MV-4-11 (cell line): ENCODE measurements around the gene TOM1L2.
A peak's percentile ranks its signal among the peaks of the same experiment; 100 is the strongest.

Source experiments
- DNase-seq: peaks from one replicate; lab custom pipeline; 2025; lab: John Stamatoyannopoulos, UW

Gene TOM1L2

DNA sequence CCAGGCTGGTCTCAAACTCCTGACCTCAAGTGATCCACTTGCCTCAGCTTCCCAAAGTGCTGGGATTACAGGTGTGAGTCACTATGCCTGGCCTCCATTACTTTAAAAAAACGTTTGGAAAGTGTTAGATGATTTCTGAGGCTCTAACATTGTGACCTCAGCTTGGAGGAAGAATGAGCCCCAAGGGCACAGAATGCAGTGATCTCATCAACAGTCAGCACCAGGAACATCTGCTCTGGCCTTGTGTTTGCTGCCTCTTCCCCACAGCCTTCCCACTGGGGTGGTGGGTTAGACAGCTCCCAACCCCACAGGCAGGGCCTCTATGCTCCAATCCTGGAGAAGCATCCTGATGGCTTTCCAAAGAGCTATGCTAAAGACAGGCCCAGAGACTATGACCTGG lies 97.7 kb downstream of the TOM1L2 start:
- no peak for DNase-seq

DNA sequence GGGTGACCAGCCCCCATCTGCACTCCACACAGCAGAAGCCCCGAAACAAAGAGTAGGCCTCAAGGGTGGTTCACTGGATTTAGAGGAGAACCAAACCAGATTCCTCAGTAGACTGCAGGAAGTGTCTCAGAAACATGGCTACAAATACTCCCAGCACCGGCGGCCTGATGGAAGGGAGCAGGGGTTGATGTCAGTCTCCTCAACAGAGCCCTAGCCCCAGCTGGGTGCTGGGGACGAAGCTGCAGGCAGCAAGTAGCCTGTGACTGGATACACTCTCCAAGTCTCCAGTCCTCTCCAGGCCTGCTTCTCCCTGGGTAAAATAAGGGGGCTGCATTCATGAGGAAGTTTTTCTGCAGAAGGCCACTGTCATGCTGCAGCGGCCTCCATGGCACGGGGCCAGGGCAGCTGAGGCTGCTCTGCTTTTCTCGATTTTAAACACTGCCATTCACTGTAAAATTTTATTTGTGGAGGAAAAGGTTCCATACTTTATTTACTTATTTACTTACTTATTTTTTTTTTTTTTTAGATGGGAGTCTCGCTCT lies 98.7 kb downstream of the TOM1L2 start:
- no peak for DNase-seq

DNA sequence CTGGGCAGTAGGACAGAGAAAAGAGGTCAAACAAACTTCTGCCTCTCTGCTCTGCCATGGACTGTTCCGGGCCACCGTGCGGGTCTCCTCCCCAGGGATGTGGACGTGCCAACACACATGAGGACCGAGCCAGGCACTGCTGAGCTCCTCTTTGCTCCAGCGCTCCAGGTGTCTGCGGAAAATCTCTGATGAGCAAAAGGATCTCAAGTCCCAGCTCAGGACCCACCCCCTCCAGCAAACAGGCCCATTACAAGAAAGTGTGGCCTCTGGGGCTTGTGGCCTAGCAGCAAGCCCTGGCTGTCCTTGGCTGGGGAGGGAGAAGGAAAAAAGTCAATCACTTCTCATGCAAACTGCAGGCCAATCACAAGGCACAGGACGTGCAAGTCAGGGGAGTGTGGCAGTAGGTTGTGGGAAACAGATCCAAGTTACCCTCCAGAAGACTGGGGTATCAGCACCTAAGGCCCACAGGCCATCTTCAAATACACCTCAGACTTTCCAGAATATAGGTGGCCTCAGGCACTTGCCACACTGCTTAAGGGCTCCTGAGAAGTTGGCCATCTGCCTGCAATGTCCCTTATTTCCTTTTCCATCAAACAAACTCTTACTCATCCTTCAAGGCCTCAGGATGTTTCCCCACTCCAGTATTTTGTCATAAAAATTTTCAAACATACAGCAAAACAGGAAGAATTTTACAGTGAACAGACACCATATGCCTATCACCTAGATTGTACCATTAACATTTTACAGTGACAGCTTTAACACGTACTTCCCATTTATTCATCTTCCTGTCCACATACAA lies 99.5 kb downstream of the TOM1L2 start:
- DNase-seq, result no peak

DNA sequence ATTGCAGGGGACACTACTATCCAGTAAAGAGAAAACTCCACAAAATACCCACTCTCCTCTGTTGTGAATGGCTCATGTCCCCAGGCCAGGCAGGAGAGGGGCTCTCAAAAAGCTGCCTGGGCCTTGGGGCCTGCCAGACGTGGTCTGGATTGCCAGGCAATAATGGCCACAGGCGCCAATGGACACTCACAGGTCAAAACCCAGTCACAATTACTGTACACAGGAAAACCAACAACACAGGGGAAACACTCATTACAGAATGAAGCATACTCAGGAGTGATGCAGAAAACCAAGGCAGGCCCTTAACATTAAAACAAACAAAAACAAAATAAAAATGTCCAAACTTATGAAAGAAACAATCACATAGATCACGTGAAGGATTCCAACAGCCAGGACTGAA lies 100.3 kb downstream of the TOM1L2 start:
- DNase-seq, result no peak

GRCh38 chr17:17870247-17870646 lies 102.0 kb downstream of the TOM1L2 start:
- DNase-seq, result no peak

GRCh38 chr17:17868641-17869522 lies 103.3 kb downstream of the TOM1L2 start:
- DNase-seq, result no peak

DNA sequence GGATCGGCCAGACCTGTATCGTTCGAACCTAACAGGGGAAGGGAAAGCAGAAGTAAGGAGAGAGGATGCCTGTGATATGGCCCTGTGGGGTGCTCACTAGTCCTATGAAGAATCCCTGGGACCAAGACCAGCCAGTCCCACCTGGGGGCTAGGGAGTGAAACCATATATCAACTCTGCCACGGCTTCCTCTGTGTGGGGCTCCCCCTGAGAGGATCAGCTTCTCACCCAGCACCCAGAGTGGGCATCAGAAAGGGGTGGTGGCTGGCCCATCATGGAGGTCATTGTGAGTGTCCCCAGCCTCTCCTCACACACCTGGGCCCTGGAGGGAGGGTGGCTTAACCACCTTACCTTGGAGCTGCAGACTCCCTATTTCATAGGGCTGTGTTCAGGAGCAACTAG lies 105.3 kb downstream of the TOM1L2 start:
- no peak for DNase-seq

- no peak for DNase-seq
Measured at GRCh38 chr17:17866425-17866824, 105.8 kb downstream of the TOM1L2 start.

DNA sequence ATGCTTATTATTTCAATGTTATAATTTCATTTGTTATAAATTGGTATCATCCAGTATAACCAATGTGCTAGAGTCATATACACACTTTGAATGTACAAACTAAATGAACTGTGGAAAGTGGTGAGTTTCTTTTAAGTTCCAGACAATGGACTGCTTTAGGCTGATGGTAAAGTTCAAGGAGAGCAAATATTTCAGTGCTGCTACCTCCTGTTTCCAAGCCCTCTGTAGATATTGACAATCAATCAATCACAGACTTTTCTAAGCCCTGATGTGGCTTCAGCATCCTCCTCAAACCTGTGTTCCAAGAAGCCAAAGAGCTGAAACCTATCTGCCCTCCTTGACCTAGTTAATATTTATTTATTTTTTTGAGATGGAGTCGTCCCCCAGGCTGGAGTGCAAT lies 107.2 kb downstream of the TOM1L2 start:
- DNase-seq, result no peak

- DNase-seq, result no peak
Measured at GRCh38 chr17:17860766-17861107, 111.5 kb downstream of the TOM1L2 start.

- DNase-seq, result peak; percentile 14
Measured at GRCh38 chr17:17859909-17860765, 112.1 kb downstream of the TOM1L2 start.

DNA sequence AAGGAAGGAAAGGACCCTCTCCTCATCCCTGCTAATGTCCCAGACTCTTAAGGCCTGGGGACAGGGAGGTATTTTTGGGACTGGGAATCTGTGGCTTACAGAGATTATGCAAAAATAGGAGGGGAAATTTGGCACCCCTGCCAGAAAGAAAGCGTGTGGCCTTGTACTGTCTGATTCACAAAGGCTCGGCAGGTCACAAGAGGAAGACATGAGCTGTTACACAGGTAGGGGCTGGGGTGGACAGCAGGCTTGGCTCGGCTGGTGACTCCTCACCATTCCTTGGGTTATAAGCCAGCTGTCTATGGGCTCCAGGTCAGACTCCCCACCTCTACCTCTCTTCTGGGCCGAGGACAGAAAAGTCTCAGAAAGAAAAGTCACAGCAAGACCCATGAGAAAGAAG lies 114.7 kb downstream of the TOM1L2 start:
- DNase-seq, result no peak

DNA sequence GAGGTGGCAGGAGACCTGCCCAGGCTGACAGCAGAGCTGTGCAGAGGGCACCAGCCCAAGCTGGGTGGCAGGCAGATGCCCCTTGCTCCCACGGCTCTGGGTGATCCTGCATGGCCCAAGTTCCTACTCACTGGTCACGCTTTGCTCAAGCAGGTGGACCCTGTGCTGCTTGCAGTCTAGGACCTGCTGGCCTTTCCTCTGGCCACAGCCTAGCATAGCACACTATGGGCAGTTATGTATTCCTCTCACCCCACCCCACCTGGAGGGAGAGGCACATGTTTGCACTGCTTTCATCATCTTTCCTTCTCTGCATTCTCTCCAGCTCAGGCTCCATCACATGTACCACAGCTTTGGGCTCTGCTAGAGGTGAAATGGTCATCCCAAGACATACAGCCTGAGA lies 115.8 kb downstream of the TOM1L2 start:
- no peak for DNase-seq

DNA sequence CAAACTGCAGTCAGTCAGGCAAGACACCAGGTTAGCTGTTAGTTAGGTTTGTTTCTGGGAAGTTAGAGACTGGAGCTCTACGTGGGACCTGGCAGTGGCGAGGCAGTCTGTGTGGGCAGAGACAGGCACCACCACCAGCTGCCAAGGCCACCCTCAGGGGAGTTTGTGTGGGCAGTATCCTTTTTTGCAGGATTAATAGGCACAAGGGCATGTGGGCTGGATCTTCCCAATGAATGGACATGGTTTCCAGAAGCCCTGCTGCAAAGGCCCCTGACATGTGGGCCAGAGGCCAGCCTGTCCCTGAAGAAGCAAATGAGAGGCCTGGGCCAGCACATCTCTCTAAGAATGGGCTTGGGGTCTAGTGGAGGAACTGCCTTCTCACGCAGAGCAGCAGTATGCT lies 116.2 kb downstream of the TOM1L2 start:
- DNase-seq, result no peak

DNA sequence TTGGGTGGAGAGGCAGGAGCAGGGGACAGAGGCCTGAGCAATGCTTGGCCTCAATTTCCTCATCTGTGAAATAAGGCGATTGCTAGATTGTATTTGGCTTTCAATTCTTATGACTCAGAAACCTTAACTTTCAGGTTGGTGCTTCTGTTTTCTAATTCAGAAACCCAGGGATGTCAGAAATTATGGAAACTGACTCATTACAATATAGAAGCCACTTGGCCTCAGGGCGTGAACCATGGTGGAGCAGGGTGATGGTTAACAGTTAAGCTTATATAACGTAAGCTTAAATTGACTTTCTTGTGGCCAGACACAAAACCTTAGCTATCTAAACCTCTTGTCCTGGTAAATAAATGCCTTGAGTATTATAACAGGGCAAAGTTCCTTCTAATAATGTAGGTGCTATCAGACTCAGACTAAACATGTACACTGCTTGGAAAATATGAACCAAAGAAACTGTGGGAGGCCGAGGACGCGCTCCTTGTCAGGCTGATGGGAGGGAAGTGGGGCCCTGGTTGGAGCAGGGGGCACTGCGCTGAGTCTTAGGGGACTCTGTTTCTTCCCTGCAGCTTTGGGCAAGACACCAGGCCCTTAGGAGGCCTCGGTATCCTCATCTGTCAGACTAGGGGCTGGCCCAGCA lies 118.3 kb downstream of the TOM1L2 start:
- peak; percentile 9 for DNase-seq

DNA sequence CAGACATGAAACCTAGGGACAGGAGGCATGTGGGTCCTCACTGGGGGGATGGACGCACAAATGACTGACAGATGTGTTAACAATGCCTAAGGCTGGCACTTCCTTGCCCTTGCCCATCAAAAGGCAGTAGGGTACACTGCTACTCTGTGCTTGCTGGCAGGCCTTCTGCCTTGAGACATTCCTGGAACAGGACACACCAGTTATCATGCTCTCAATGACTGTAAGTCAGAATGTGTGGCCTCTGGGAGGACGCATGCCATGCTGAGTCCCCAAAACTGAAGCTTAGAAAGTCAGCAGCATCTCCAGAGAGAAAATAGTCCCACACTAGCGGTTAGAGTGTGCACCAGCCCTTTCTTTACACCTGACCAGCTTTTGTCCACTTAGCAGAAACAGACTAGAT lies 119.3 kb downstream of the TOM1L2 start:
- DNase-seq, result no peak

GRCh38 chr17:17851103-17852002 lies 120.8 kb downstream of the TOM1L2 start:
- no peak for DNase-seq

DNA sequence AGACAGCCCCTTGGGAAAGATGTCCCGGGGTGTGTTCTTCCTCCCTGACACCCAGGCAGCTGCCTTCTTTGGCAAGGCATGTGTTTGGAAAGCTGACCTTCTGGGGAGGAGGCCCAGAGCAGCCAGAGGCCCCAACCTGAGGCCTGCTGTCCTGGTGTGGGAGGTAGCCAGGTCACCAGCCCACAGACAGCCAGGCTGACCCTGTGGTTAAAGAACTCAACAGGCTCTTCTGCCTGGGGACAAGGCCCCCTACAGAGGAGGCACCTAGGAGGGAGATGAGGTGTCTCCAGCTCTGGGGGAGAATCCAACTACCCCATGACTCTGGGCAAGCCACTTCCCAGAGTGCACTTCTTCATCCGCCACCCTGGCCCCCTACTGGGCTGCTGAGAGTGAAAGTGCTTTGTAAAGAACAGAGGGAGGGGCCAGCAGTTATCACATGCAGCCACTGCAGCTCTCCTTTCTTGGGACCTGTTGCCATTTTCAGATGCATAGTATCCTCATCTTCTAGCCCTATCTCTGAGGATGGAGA lies 122.3 kb downstream of the TOM1L2 start:
- peak; percentile 76 for DNase-seq

DNA sequence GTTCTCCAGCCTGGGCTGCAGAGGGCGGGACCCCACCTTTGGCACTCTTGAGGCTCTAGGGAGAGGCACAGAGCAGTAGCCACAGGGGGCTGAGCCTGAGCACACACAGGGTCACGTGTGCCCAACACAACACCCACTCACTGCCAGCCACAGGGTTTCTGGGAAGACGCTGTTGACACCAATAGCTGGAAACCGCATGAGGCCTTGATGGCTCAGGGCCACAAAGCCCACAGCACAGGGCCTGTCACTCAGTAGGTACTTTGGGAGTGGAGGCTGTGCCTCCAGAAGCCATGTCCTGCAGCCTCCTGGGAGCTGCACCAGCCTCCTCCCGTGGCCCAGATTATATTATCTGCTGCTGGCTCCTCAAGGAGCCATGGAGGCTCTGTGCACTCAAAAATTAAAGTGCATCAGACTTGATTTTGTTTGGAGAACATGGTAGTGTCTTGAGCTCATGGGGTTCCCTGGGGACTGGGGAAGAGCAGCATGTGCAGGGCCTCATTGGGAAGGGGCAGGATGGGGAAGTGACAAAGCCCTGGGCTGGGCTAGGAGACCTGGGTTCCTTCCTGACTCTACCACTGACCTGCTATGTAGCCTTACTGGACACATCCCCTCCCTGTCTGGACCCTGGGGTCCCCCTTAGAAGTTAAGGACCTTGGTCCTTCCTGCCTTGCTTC lies 122.9 kb downstream of the TOM1L2 start:
- DNase-seq, result peak; percentile 96
